Heart left ventricle (tissue), 13 donors: ENCODE results near the gene AFMID.

Source experiments
- CTCF ChIP-seq, 12 donors: fragments of 200-600 bp; sonication (generic) in 4 of 12; IDR thresholded peaks; one replicate each; pipeline versions ENCODE4 v1.5.0 to v1.8.0; 2018 to 2022; ENCODE audit warnings: antibody characterized with exemption in 12 of 12, mild to moderate bottlenecking in 5 of 12
- POLR2A ChIP-seq, 2 donors: fragments of 450-650 bp; IDR thresholded peaks; one replicate each; pipeline ENCODE4 v1.6.1; 2017; ENCODE audit warnings: antibody characterized with exemption in 2 of 2, mild to moderate bottlenecking in 2 of 2, moderate library complexity in 2 of 2
- donor health status: ischemic (EF 13 %, LVEDD 7.1; RV severe dilation, severe dysfunction).
- donor health status: DM: no; HTN: yes; CAD: no.
- donor health status: DM: no; HTN: no; CAD: no.
- donor health status: ischemic (EF 25% LVEDD 6.9; RV normal size, moderate dysfunction).
- donor health status: ischemic (EF 25% LVEDD 5.7; RV mildly dilated, moderate dysfunction).
- donor health status: ischemic (EF 35%, LVEDD 5.7; RV mildly dilated, moderate dysfunction).
- donor health status: nonischemic (EF 11% LVEDD 7.7; RV severe dilation, severe dysfunction).
- donor health status: DM: yes; HTN: yes; CAD: no.
- donor health status: PGD.
- donor health status: ischemic (EF 29% LVEDD 5.4; RV normal size, mild dysfunction).
- donor health status: nonischemic (EF 23%, LVEDD 6.1; RV moderate dilation, normal function).

- TF ChIP-seq CTCF (IDR thresholded peaks at IDR 0.05), result peak in 1 of 12 donors; percentile 10
- peak; percentile 21 to 66 for TF ChIP-seq POLR2A (IDR thresholded peaks at IDR 0.05)
Measured at GRCh38 chr17:78253946-78254672, 66.9 kb downstream of the AFMID start.
